Forelimb muscle (tissue), 1 donor: Measurements from ENCODE around the gene EPPIN. TPM values are rescaled to one million over a fixed set of nuclear protein-coding genes. Genes with fewer than 3 reads are reported as not detected.

Experiments
- DNase-seq: peaks from one replicate; pipeline ENCODE4 v3.0.0-alpha.2; 2013; ENCODE audit warnings: low read depth
- polyA plus RNA-seq: library from polyadenylated mRNA; unstranded; fragments of 120-200 nt; gene quantifications from one replicate; pipeline ENCODE4 v1.2.1, GENCODE V29; 2013; ENCODE audit not compliant: insufficient read length

The EPPIN gene
- polyA plus RNA-seq, 1 donor = not detected

- DNase-seq = no peak
Observed at GRCh38 chr20:45538209-45538799, 8.9 kb downstream of the EPPIN start.

- DNase-seq = no peak
Observed at GRCh38 chr20:45527294-45527693, 19.9 kb downstream of the EPPIN start.

- no peak for DNase-seq
Observed at GRCh38 chr20:45523821-45524220, 23.4 kb downstream of the EPPIN start.

- DNase-seq = no peak
Observed at GRCh38 chr20:45518282-45518681, 28.9 kb downstream of the EPPIN start.

GRCh38 chr20:45515147-45515913 is 31.9 kb downstream of the EPPIN start, which contains the start of gene SPINT3:
Gene SPINT3 (minus strand): TSS chr20:45515622. CDS start chr20:45515608, 14 bp downstream.
- no peak for DNase-seq

GRCh38 chr20:45510242-45510862 is 36.8 kb downstream of the EPPIN start:
- DNase-seq = no peak

- DNase-seq = no peak
Observed at GRCh38 chr20:45509091-45509490, 38.1 kb downstream of the EPPIN start.

- no peak for DNase-seq
Observed at GRCh38 chr20:45508068-45508886, 38.9 kb downstream of the EPPIN start.

- DNase-seq = no peak
Observed at GRCh38 chr20:45507011-45507820, 40.0 kb downstream of the EPPIN start.

GRCh38 chr20:45506398-45506797 is 40.8 kb downstream of the EPPIN start:
- no peak for DNase-seq

- DNase-seq = no peak
Observed at GRCh38 chr20:45503403-45503802, 43.8 kb downstream of the EPPIN start.

GRCh38 chr20:45502561-45502960 is 44.6 kb downstream of the EPPIN start:
- no peak for DNase-seq

- no peak for DNase-seq
Observed at GRCh38 chr20:45501600-45501999, 45.6 kb downstream of the EPPIN start.

- DNase-seq = no peak
Observed at GRCh38 chr20:45500022-45500421, 47.2 kb downstream of the EPPIN start.

- no peak for DNase-seq
Observed at GRCh38 chr20:45497971-45498494, 49.2 kb downstream of the EPPIN start.

- DNase-seq = no peak
Observed at GRCh38 chr20:45496166-45496565, 51.0 kb downstream of the EPPIN start.

- DNase-seq = no peak
Observed at GRCh38 chr20:45495501-45495941, 51.7 kb downstream of the EPPIN start.
